CD4-positive, alpha-beta memory T cell (primary cell): ENCODE results near the gene CAPZB. TPM values are rescaled to one million over a fixed set of nuclear protein-coding genes. Genes with fewer than 3 reads are reported as not detected.

Experiments used
- CTCF ChIA-PET: fragments of 350-600 bp; sonication (Branson Sonifier 250); formaldehyde crosslinking; loops from one replicate; lab custom pipeline; 2021; ENCODE audit warnings: inconsistent platforms; ENCODE audit not compliant: partially characterized antibody; lab: Charles Lee
- POLR2A ChIA-PET: fragments of 350-600 bp; sonication (Branson Sonifier 250); formaldehyde crosslinking; loops from one replicate; lab custom pipeline; 2021; ENCODE audit not compliant: partially characterized antibody; lab: Charles Lee
- DNase-seq, 5 donors: peaks; one replicate each; pipeline versions ENCODE4 v3.0.0 to v3.0.0-alpha.2; 2020 to 2022; ENCODE audit warnings: mixed read lengths in 1 of 5
- H3K27ac ChIP-seq: one replicate; pipeline ENCODE4 v1.7.0; 2013; ENCODE audit warnings: low read depth, low read length
- H3K27me3 ChIP-seq: 2 replicates; pipeline ENCODE4 v1.7.0; 2013; ENCODE audit warnings: mild to moderate bottlenecking, low read length, moderate library complexity; ENCODE audit not compliant: insufficient read depth
- H3K36me3 ChIP-seq: 2 replicates; pipeline ENCODE4 v1.7.0; 2013; ENCODE audit warnings: mild to moderate bottlenecking, low read length, moderate library complexity; ENCODE audit not compliant: insufficient read depth
- H3K4me1 ChIP-seq: 2 replicates; pipeline ENCODE4 v1.7.0; 2013; ENCODE audit warnings: mild to moderate bottlenecking, low read length, moderate library complexity; ENCODE audit not compliant: insufficient read depth
- H3K4me3 ChIP-seq, 2 donors: one replicate each; pipeline ENCODE4 v1.7.0; 2013; ENCODE audit warnings: low read length in 2 of 2, mild to moderate bottlenecking in 1 of 2
- H3K9me3 ChIP-seq, 2 donors: one replicate each; pipeline ENCODE4 v1.7.0; 2013; ENCODE audit warnings: low read length in 2 of 2, control low read depth in 1 of 2; ENCODE audit not compliant: control insufficient read depth in 1 of 2
- H3K27ac Mint-ChIP-seq, 7 donors: one replicate each; pipeline ENCODE4 v1.8.0; 2020 to 2021; ENCODE audit warnings: mixed read lengths in 7 of 7, mild to moderate bottlenecking in 6 of 7, inconsistent platforms in 3 of 7, moderate library complexity in 3 of 7
- H3K27me3 Mint-ChIP-seq, 2 donors: one replicate each; pipeline ENCODE4 v1.8.0; 2020 to 2021; ENCODE audit warnings: mixed read lengths in 2 of 2
- H3K36me3 Mint-ChIP-seq, 2 donors: one replicate each; pipeline ENCODE4 v1.8.0; 2020 to 2021; ENCODE audit warnings: mixed read lengths in 2 of 2, inconsistent platforms in 1 of 2, mild to moderate bottlenecking in 1 of 2
- H3K4me1 Mint-ChIP-seq, 4 donors: one replicate each; pipeline ENCODE4 v1.8.0; 2020 to 2021; ENCODE audit warnings: mixed read lengths in 4 of 4, mild to moderate bottlenecking in 1 of 4
- H3K4me3 Mint-ChIP-seq, 8 donors: one replicate each; pipeline ENCODE4 v1.8.0; 2020 to 2021; ENCODE audit warnings: mixed read lengths in 8 of 8, mild to moderate bottlenecking in 7 of 8, moderate library complexity in 6 of 8, inconsistent platforms in 3 of 8
- H3K9me3 Mint-ChIP-seq, 8 donors: one replicate each; pipeline ENCODE4 v1.8.0; 2020 to 2021; ENCODE audit warnings: mixed read lengths in 8 of 8, mild to moderate bottlenecking in 5 of 8, inconsistent platforms in 3 of 8, moderate library complexity in 1 of 8
- intact Hi-C: fragments of 100-400 bp; cut with micrococcal nuclease; formaldehyde crosslinking; loops from one replicate; pipeline ENCODE4 v1.15.1; 2023
- polyA plus RNA-seq, 2 donors: library from polyadenylated mRNA; unstranded; fragments of 300-500 nt; fragmentation: Illumina TruSeq; gene quantifications; one replicate each; pipeline ENCODE4 v1.2.3, GENCODE V29; 2021
- total RNA-seq, 2 experiments: library from RNA; stranded (reverse); gene quantifications; one replicate each; pipeline ENCODE4 v1.2.3, GENCODE V29; 2021

Gene CAPZB
- total RNA-seq (100 to 1,000 TPM; 244 to 255 TPM), polyA plus RNA-seq (100 to 1,000 TPM; 436 to 602 TPM)

GRCh38 chr1:19485362-19486187, at the start of gene CAPZB:
CAPZB (minus strand) TSS chr1:19485539; CDS start chr1:19485438, 101 bp downstream.
- ChIA-PET POLR2A (interaction anchor here (0.6 to 23.9 kb wide), 22 partner anchors 11 to 583 kb away, joined by 3 to 734 read pairs (median 4); partner anchors contain the start of gene NBL1), CTCF (interaction anchor here (0.8 to 4.7 kb wide), 15 partner anchors 9 to 168 kb away, joined by 3 to 55 read pairs (median 4); no protein-coding TSS in a partner anchor)
- H3K36me3 ChIP-seq = peaks cover 3% of the 10 kb centered on the region
- peak within 1 kb of the TSS; percentile 87 to 88 for H3K4me3 ChIP-seq
- intact Hi-C loops = loop anchor here (1.0 to 5.0 kb wide), 8 partner anchors 8 to 233 kb away; partner anchors contain the start of genes AKR7A2, EMC1, MRTO4 and SLC66A1
- peaks cover 14 to 36% of the 10 kb centered on the region in 2 donors for H3K36me3 Mint-ChIP-seq
- H3K4me3 Mint-ChIP-seq = peak within 1 kb of the TSS; percentile 91 to 98 (median 94)
- no peaks in the 10 kb centered on the region for H3K27me3 Mint-ChIP-seq
- H3K4me1 Mint-ChIP-seq = peaks cover 46 to 69% (median 55%) of the 10 kb centered on the region in 4 donors
- peak; percentile 90 to 92 (median 92) for DNase-seq
- peak within 1 kb of the TSS; percentile 94 to 99 (median 97) for H3K27ac Mint-ChIP-seq
- no peaks in the 10 kb centered on the region for H3K9me3 ChIP-seq
- H3K9me3 Mint-ChIP-seq = no peaks in the 10 kb centered on the region
- peaks cover 63% of the 10 kb centered on the region for H3K4me1 ChIP-seq
- H3K27me3 ChIP-seq = no peaks in the 10 kb centered on the region
- H3K27ac ChIP-seq = peak within 1 kb of the TSS; percentile 89

DNA sequence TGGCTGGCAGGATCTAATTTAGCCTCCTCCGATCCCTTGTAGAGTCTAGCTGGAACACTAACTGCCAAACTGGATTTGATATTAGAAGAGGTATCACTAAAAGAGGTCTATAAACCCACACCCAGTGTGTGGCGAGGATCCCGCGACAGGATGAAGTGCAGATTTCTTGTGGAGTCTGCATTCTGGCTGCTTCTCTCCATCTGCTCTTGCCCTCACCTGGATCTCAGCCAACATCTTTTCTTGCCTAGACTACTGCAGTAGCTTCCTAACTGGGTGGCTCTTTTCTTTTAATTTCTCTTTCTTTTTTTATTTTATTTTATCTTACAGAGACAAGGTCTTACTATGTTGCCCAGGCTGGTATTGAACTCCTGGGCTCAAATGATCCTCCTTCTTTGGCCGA, 48.9 kb upstream of the CAPZB start:
- intact Hi-C loops = no loop called here
- H3K36me3 ChIP-seq = no peaks in the 10 kb centered on the region
- Mint-ChIP-seq H3K27me3 (peaks cover 0 to 2% of the 10 kb centered on the region in 2 donors), H3K36me3 (peaks cover 3 to 4% of the 10 kb centered on the region in 2 donors), H3K27ac (no peak overlapping the region), H3K4me3 (no peak overlapping the region), H3K9me3 (peaks cover 0 to 22% (median 14%) of the 10 kb centered on the region in 8 donors), H3K4me1 (peaks cover 4 to 13% (median 5%) of the 10 kb centered on the region in 4 donors)
- no peaks in the 10 kb centered on the region for H3K4me1 ChIP-seq
- no peaks in the 10 kb centered on the region for H3K27me3 ChIP-seq
- no peak overlapping the region for H3K27ac ChIP-seq
- DNase-seq = no peak
- ChIA-PET CTCF (interaction anchor here (0.6 to 0.8 kb wide), 2 partner anchors 45 to 47 kb away, joined by 3 read pairs; no protein-coding TSS in a partner anchor), POLR2A (no interaction called here)
- peaks cover 0 to 3% of the 10 kb centered on the region in 2 donors for H3K9me3 ChIP-seq
- H3K4me3 ChIP-seq = no peak overlapping the region

GRCh38 chr1:19533626-19534025, 48.3 kb upstream of the CAPZB start:
- H3K4me1 ChIP-seq = no peaks in the 10 kb centered on the region
- H3K27ac ChIP-seq = no peak overlapping the region
- Mint-ChIP-seq H3K27me3 (peaks cover 0 to 2% of the 10 kb centered on the region in 2 donors), H3K27ac (peak overlapping the region in 1 of 7 donors; percentile 88), H3K36me3 (peaks cover 3 to 4% of the 10 kb centered on the region in 2 donors), H3K9me3 (peaks cover 0 to 22% (median 14%) of the 10 kb centered on the region in 8 donors), H3K4me3 (no peak overlapping the region), H3K4me1 (peaks cover 4 to 13% (median 5%) of the 10 kb centered on the region in 4 donors)
- no peak overlapping the region for H3K4me3 ChIP-seq
- no peaks in the 10 kb centered on the region for H3K27me3 ChIP-seq
- no peak for DNase-seq
- peaks cover 0 to 3% of the 10 kb centered on the region in 2 donors for H3K9me3 ChIP-seq
- POLR2A ChIA-PET = no interaction called here
- CTCF ChIA-PET = no interaction called here
- intact Hi-C loops = no loop called here
- no peaks in the 10 kb centered on the region for H3K36me3 ChIP-seq

- no peak overlapping the region for H3K4me3 Mint-ChIP-seq
- peaks cover 0 to 2% of the 10 kb centered on the region in 2 donors for H3K27me3 Mint-ChIP-seq
- Histone ChIP-seq H3K27ac (no peak overlapping the region), H3K9me3 (peaks cover 0 to 3% of the 10 kb centered on the region in 2 donors), H3K27me3 (no peaks in the 10 kb centered on the region), H3K4me3 (no peak overlapping the region), H3K36me3 (no peaks in the 10 kb centered on the region), H3K4me1 (no peaks in the 10 kb centered on the region)
- DNase-seq = no peak
- intact Hi-C loops = no loop called here
- peaks cover 0 to 20% (median 13%) of the 10 kb centered on the region in 8 donors for H3K9me3 Mint-ChIP-seq
- no peak overlapping the region for H3K27ac Mint-ChIP-seq
- peaks cover 4 to 13% (median 5%) of the 10 kb centered on the region in 4 donors for H3K4me1 Mint-ChIP-seq
- POLR2A ChIA-PET = no interaction called here
- CTCF ChIA-PET = no interaction called here
- peaks cover 3 to 4% of the 10 kb centered on the region in 2 donors for H3K36me3 Mint-ChIP-seq
Observed at GRCh38 chr1:19532519-19532918, 47.2 kb upstream of the CAPZB start.

- CTCF ChIA-PET = no interaction called here
- no peaks in the 10 kb centered on the region for H3K4me1 ChIP-seq
- no peaks in the 10 kb centered on the region for H3K36me3 ChIP-seq
- no peak overlapping the region for H3K27ac ChIP-seq
- DNase-seq = no peak
- Mint-ChIP-seq H3K36me3 (no peaks in the 10 kb centered on the region), H3K4me1 (peaks cover 4 to 13% (median 5%) of the 10 kb centered on the region in 4 donors), H3K9me3 (peaks cover 0 to 8% (median 1%) of the 10 kb centered on the region in 8 donors), H3K4me3 (no peak overlapping the region), H3K27me3 (peaks cover 0 to 2% of the 10 kb centered on the region in 2 donors), H3K27ac (no peak overlapping the region)
- H3K9me3 ChIP-seq = no peaks in the 10 kb centered on the region
- no peak overlapping the region for H3K4me3 ChIP-seq
- POLR2A ChIA-PET = no interaction called here
- no peaks in the 10 kb centered on the region for H3K27me3 ChIP-seq
- intact Hi-C loops = no loop called here
Observed at GRCh38 chr1:19529664-19530063, 44.3 kb upstream of the CAPZB start.

- ChIA-PET POLR2A (no interaction called here), CTCF (no interaction called here)
- no peak overlapping the region for H3K4me3 ChIP-seq
- DNase-seq = no peak
- Mint-ChIP-seq H3K9me3 (peaks cover 0 to 8% (median 1%) of the 10 kb centered on the region in 8 donors), H3K36me3 (no peaks in the 10 kb centered on the region), H3K27ac (no peak overlapping the region), H3K4me3 (no peak overlapping the region), H3K4me1 (peaks cover 0 to 5% (median under 1%) of the 10 kb centered on the region in 4 donors), H3K27me3 (peaks cover 0 to 2% of the 10 kb centered on the region in 2 donors)
- no peaks in the 10 kb centered on the region for H3K36me3 ChIP-seq
- no peak overlapping the region for H3K27ac ChIP-seq
- H3K9me3 ChIP-seq = no peaks in the 10 kb centered on the region
- no peaks in the 10 kb centered on the region for H3K4me1 ChIP-seq
- no peaks in the 10 kb centered on the region for H3K27me3 ChIP-seq
- intact Hi-C loops = no loop called here
Observed at GRCh38 chr1:19528438-19528837, 43.1 kb upstream of the CAPZB start.
